ENCODE results near the gene SLC8A3. TPM values are rescaled to one million over a fixed set of nuclear protein-coding genes. Genes with fewer than 3 reads are reported as not detected.

The SLC8A3 gene
- total and polyA plus RNA-seq, 2 donors (not counting 3 experiments of a cell fraction or from before 2014, with no cell fraction given) = not detected

DNA sequence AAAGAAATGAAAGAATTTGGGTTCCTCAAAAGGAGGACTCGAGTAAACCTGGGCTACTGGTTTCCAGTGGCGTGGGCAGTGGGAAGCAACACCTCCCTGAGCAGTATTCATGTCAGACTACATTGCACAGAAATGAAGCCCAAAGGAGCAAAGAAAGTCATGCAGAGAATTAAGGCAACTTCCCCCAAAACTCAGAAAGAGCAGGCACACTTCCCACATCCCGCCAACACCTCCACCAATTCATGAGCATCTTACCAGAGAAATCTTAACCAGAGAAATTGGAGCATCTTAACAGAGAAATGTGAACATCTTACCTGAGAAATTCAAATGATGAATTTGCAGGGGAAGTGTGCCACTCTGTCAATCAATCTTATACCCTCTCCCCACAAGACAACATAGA, 36.7 kb downstream of the SLC8A3 start:
- dilution Hi-C loops (cut with MboI; ENCODE audit: extremely low pct_ligation_motif_present, low sequenced_read_pairs) = no loop called here
- H3K4me2 ChIP-seq (ENCODE audit: insufficient read depth, low read length) = no peak overlapping the region
- H2AFZ ChIP-seq (ENCODE audit: low read depth, low read length) = no peak overlapping the region
- intact Hi-C loops (cut with micrococcal nuclease) = no loop called here
- H3K4me1 ChIP-seq (ENCODE audit: control insufficient read depth, extremely low read depth, insufficient read depth, low read length) = no peaks in the 10 kb centered on the region
- no peaks in the 10 kb centered on the region for H3K9me3 ChIP-seq (replicated peaks; ENCODE audit: control insufficient read depth, insufficient read depth, low read length)
- H3K4me3 ChIP-seq (replicated peaks in 1 of 3; ENCODE audit: insufficient read depth in 1 of 3, low read depth in 1 of 3, low read length in 3 of 3) = no peak overlapping the region
- H3K9me1 ChIP-seq (replicated peaks; ENCODE audit: control insufficient read depth, extremely low read depth, insufficient read depth, low read length) = no peaks in the 10 kb centered on the region
- FAIRE-seq = no peak
- ChIA-PET POLR2A (no interaction called here), CTCF (no interaction called here)
- no peaks in the 10 kb centered on the region for H3K27me3 ChIP-seq (ENCODE audit: control insufficient read depth in 2 of 2, insufficient read depth in 2 of 2, low read length in 2 of 2)
- no peak overlapping the region for H3K27ac ChIP-seq (ENCODE audit: insufficient read depth, low read depth, low read length)
- no peaks in the 10 kb centered on the region for H4K20me1 ChIP-seq (replicated peaks; ENCODE audit: control insufficient read depth, extremely low read depth, insufficient read depth, low read length)
- TF ChIP-seq CTCF (IDR thresholded peaks at IDR 0.05; ENCODE audit: extremely low read depth in 1 of 2, insufficient read depth in 1 of 2, low read depth in 1 of 2, low read length in 2 of 2) (no peak), POLR2AphosphoS5 (IDR thresholded peaks at IDR 0.05; ENCODE audit: insufficient read depth, low read depth, low read length) (no peak), GATA2 (IDR thresholded peaks at IDR 0.05; ENCODE audit: insufficient read depth, insufficient read length, low read depth, low read length) (no peak), POLR2A (IDR thresholded peaks at IDR 0.05; ENCODE audit: low read depth, low read length) (no peak), JUN (IDR thresholded peaks at IDR 0.05; ENCODE audit: borderline replicate concordance, insufficient read depth, insufficient read length, low read depth) (no peak), MYC (IDR thresholded peaks at IDR 0.05; ENCODE audit: low read depth, low read length) (no peak), FOS (IDR thresholded peaks at IDR 0.05; ENCODE audit: borderline replicate concordance, insufficient read depth, low read length) (no peak), EZH2 (IDR thresholded peaks at IDR 0.05; ENCODE audit: borderline replicate concordance, low read depth, low read length, severe bottlenecking) (no peak)
- TF ChIP-seq, protein P1, sequence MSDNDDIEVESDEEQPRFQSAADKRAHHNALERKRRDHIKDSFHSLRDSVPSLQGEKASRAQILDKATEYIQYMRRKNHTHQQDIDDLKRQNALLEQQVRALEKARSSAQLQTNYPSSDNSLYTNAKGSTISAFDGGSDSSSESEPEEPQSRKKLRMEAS (IDR thresholded peaks at IDR 0.05; ENCODE audit: insufficient read depth, insufficient read length) = no peak
- BruUV-seq (replicated peaks) = no TSS peak
- no peaks in the 10 kb centered on the region for H3K36me3 ChIP-seq (ENCODE audit: control insufficient read depth in 2 of 2, extremely low read depth in 1 of 2, insufficient read depth in 2 of 2, low read length in 2 of 2)
- no peaks in the 10 kb centered on the region for H3K79me2 ChIP-seq (ENCODE audit: control insufficient read depth, insufficient read depth, low read length)
- no peak for DNase-seq (ENCODE audit: low read depth, low spot score)
- H3K9ac ChIP-seq (replicated peaks; ENCODE audit: extremely low read depth, insufficient read depth, low read length) = no peak overlapping the region

Measured in endothelial cell of umbilical vein (primary cell).